ENCODE data around the gene TGIF1. TPM values are rescaled to one million over a fixed set of nuclear protein-coding genes. Genes with fewer than 3 reads are reported as not detected.

The TGIF1 gene
- total RNA-seq, 1 experiment from 2014 or later, result 242 TPM

- TF ChIP-seq REST (IDR thresholded peaks at IDR 0.05; ENCODE audit: low read depth) (no peak), SP1 (IDR thresholded peaks at IDR 0.05; ENCODE audit: low read depth) (no peak), RAD21 (IDR thresholded peaks at IDR 0.05; ENCODE audit: low read depth) (no peak), CTCF (IDR thresholded peaks at IDR 0.05 in 2 of 3, conservative IDR thresholded peaks at IDR 0.05 in 1 of 3; ENCODE audit: borderline replicate concordance in 1 of 3, insufficient read depth in 1 of 3, low read depth in 2 of 3, low read length in 2 of 3) (no peak), POLR2A (IDR thresholded peaks at IDR 0.05; ENCODE audit: borderline replicate concordance, extremely low read depth, insufficient read depth, insufficient read length) (no peak), YY1 (IDR thresholded peaks at IDR 0.05; ENCODE audit: extremely low read depth, insufficient replicate concordance, low read depth, low read length) (no peak), ELF1 (IDR thresholded peaks at IDR 0.05; ENCODE audit: borderline replicate concordance, low read depth) (no peak)
These were observed 54.7 kb downstream of the TGIF1 start (continued) for GRCh38 chr18:3504637-3505036.

All from HCT116 (cell line).